Amniotic stem cell (primary cell): ENCODE data around the gene USP25.
A peak's percentile ranks its signal among the peaks of the same experiment; 100 is the strongest.

Experiments
- DNase-seq: peaks from one replicate; lab custom pipeline; 2025; lab: John Stamatoyannopoulos, UW

The USP25 gene, protein sequence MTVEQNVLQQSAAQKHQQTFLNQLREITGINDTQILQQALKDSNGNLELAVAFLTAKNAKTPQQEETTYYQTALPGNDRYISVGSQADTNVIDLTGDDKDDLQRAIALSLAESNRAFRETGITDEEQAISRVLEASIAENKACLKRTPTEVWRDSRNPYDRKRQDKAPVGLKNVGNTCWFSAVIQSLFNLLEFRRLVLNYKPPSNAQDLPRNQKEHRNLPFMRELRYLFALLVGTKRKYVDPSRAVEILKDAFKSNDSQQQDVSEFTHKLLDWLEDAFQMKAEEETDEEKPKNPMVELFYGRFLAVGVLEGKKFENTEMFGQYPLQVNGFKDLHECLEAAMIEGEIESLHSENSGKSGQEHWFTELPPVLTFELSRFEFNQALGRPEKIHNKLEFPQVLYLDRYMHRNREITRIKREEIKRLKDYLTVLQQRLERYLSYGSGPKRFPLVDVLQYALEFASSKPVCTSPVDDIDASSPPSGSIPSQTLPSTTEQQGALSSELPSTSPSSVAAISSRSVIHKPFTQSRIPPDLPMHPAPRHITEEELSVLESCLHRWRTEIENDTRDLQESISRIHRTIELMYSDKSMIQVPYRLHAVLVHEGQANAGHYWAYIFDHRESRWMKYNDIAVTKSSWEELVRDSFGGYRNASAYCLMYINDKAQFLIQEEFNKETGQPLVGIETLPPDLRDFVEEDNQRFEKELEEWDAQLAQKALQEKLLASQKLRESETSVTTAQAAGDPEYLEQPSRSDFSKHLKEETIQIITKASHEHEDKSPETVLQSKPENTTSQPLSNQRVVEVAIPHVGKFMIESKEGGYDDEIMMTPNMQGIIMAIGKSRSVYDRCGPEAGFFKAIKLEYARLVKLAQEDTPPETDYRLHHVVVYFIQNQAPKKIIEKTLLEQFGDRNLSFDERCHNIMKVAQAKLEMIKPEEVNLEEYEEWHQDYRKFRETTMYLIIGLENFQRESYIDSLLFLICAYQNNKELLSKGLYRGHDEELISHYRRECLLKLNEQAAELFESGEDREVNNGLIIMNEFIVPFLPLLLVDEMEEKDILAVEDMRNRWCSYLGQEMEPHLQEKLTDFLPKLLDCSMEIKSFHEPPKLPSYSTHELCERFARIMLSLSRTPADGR

DNA sequence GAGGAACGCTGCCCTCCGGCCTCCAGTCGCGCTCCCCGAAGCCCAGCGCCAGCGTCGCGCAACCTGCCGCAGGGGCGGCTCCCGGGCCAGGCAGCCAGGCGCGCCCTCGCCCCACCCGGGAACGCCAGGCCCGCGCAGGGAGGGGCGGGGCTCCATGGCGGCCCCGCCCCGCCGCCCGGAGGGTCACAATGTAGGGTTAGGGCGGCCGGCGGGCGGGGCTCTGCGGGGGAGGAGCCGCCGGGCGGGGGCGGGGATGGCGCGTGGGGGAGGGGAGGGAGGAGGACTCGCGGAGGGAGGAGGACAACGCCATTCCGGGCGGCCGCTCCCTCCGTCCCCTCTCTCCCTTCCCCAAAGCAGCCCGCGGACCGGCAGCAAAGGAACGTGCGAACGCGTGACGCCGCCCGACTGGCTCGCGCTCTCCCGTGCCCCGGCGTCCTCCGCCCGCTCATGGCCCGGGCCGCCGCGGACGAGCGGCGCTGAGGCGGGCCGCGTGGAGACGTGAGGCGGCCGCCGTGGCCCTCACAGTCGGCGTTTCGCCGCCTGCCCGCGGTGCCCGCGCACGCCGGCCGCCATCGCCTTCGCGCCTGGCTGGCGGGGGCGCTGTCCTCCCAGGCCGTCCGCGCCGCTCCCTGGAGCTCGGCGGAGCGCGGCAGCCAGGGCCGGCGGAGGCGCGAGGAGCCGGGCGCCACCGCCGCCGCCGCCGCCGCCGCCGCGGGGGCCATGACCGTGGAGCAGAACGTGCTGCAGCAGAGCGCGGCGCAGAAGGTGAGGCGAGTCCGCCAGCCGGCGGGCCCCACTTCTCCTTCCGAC, at the start of gene USP25:
TSS of gene USP25 (plus strand) at position 309 of the 810 bp plus-strand sequence. CDS start at position 721, 412 bp downstream.
- DNase-seq: peak; percentile 37

DNA sequence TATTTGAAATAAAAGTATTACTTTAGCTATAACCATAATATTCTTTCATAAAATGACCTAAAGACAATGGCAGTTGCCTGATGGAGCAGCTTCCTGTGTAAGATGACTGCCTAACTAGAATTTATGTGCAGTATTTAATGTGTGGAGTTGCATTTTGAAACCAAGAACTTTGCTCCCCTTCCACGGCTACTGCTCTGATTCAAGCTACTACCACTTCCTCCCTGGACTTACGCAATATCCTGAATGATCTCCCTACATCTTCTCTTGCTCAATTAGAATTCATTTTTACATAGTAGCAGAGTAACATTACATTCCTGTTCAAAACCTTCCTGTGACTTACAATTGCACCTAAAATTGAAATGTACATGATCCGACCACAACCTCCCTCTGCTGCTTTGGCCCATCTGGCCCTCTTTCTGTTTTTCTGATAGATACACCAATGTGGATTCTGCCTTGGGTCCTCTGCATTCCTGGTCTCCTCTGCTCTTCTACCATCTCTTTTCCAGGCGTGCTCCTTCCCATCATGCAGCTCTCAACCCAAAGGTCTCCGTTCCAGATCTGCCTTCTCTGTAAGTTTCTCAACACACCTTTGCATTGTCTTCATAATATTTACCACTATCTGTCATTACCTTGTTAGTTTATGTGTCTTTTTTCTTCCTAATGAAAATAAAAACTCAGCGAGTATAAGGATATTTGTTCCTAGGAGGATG, 47.4 kb upstream of the USP25 start:
- DNase-seq: no peak

DNA sequence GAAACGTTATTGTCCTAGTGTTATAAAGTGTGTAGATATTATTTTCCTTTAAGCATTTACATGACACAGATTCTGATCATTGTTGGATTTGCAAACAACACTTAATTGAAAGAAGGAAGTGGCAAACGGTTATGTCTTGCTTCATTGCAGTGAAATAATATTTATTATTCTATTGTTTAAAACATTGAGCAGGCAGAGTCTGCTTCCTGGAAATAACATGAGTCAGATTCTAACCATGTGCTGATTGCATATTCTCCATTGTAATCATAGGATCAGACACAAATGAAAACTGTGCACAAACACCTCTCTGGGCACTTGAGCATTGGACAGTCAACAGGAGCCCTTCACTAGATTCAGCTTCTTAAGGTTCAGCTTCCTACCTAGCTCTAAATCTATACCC, 46.8 kb upstream of the USP25 start:
- no peak for DNase-seq

DNA sequence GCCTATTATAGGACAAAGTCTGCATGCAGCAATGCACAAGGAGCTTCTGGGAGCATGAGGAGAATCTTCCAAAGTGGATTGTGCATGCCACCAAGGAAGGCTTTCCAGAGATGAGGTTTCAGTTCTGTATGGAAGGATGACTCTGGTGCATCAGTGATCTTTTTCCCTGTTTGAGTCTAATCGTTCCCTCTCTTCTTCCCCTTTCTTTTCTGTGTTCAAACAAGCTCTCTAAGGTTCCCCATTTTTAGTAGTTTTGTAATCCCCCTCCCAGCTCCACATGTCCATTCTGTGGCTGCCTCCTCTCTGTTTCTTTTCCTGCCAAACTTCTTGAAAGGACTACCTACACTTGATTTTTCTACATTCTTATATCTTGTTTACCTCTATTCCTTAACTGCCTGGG, 43.3 kb upstream of the USP25 start:
- no peak for DNase-seq

DNA sequence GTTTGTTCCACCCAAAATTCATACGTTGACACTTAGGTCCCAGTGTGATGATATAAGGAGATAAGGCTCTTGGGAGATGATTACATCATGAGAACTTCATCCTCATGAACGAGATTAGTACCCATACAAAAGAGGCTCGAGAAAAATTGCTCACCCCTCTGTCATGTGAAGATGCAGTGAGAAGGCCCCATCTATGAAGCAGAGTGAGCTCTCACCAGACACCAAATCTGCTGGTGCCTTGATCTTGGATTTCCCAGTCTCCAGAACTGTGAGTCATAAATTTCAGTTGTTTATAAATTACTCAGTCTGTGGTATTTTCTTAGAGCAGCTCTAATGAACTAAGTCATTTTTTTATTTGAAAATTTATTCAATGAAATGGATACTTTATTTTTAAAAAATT, 42.6 kb upstream of the USP25 start:
- DNase-seq: no peak

DNA sequence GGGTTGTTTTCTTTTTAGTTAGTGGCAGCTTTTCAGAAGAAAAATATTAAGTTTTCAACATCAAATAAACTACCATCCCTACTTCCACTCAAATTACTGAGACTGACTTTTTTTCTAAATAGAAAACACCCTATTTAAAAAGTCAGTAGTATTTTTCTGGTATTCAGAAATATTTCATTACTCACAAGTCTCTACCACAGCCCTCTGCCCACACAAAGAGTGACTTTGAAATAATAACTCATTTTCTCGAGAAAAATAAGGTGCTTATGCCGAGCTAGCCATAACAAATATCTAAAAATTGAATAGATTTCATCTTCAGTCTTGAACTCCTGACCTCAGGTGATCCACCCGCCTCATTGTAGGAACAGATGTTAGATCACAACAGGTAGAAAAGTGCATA, 41.8 kb upstream of the USP25 start:
- DNase-seq: no peak

DNA sequence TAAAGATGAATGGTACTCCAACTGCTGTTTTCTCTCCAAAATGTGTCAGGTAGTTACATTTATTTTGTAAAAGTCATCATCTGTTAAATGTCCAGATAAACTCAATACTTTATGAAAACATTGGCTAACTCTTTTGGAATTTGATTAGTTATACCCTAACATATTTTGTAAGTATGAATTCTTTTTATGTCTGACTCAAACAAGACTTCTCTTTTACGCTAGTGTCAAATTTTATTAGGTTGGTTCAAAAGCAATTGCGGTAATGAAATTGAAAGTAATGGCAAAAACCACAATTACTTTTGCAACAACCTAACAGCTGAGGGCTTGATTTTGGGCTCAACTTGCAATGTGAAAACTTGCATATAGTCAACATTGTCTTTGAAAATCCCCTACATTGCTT, 41.0 kb upstream of the USP25 start:
- DNase-seq: no peak

DNA sequence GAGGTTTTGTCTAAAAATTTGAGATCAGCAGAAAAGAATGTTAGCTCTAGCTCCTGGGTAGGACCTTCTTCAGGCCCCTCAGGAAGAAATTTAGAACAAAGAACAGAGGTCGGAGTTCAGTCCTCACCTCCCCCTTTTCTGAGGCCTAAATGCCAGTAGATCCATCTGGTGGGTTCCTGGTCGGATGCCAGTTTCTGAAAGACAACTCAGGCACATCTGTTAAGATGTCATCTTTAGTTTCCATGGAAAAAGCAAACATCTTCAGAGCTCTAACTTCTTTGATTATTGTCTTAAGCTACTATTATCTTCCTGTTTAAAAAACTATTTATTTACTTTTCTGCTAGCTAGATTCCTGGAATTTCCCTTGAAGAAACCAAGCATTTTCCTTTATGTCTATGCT, 37.1 kb upstream of the USP25 start:
- DNase-seq: no peak

DNA sequence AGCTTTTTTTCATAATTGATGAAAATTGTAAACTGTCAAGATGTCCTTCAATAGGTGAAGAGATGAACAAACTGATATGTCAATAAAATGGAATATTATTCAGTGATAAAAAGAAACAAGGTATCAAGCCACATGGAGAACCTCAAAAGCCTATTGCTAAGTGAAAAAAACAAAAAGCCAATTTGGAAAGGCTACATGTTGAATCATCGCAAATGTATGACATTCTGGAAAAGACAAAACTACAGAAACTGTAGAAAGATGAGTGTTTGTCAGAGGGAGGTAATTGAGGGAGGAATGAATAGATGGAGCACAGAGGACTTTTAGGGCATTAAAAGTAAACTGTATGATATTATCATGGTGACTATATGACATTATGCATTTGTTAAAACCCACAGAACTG, 34.5 kb upstream of the USP25 start:
- DNase-seq: no peak

DNA sequence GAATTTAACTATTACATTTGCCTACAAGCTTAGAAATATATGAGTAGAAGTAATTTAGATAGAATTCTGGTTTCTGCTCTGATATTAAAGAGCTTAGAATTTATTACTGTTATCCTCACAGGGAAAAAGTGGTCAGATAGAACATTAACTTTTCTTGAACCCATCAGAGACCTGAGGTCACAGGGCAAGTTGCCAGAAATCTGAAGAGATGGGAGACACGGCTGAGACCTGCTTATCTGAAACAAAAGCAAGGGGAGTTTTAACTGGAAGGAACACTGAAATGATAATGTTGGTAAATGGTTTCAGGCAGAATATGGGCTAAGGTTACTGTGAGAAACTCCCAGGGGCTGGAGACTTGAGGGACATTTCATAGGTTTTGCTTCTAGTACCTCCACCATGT, 28.0 kb upstream of the USP25 start:
- DNase-seq: no peak

DNA sequence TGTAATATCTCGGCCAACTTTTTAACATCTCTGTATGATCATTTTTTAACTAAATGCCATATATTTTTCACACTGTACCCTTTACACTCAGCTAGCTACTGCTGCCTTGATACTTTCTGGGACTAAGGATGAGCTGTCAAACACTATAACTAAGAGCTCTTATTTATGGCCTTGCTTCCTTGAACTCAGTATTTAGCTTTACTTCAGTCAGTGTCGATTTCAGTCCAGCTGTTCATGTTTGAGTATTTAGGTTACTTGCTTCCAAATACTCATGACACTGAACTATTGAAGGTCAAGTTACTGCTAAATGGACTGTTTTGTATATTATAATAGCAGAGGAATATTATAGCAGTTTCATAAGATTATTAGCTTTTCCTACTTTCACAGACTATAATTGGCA, 25.9 kb upstream of the USP25 start:
- DNase-seq: no peak

DNA sequence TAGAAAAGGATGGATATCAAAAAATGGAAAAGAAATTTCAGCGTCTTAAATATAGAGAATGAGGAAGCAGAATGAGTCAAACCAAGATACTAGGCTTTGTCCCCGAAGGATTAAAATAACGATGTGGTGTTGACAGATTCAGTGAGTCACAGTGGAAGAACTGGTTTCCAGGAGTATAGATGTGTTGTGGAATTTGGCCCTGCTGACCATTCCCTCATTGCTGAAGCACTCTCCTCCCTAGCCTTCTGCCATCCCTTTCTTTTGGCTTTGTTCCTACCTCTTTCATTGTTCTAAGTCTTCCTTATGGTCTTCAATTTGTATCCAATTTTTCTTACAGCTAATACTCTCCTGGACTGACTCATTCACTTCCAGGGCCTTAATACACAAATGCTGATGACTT, 23.1 kb upstream of the USP25 start:
- peak; percentile 35 for DNase-seq

DNA sequence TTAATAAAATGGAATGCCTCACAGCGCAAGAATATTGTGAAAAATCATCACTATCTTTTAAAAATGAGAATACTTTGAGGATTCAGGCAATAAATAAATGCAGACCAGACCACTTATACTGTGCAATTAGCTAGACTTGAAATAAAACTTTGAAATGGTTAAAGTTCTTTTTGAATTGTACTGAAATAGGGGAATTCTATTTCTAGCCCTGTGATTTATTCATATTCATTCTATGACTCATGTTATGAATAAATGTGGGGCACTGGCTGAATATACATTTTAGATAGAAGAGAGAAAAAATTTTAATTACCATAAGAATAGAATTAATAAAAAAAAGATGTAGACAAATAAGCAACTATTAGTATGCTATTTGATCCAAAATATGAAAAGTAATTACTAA, 16.4 kb upstream of the USP25 start:
- DNase-seq: no peak

DNA sequence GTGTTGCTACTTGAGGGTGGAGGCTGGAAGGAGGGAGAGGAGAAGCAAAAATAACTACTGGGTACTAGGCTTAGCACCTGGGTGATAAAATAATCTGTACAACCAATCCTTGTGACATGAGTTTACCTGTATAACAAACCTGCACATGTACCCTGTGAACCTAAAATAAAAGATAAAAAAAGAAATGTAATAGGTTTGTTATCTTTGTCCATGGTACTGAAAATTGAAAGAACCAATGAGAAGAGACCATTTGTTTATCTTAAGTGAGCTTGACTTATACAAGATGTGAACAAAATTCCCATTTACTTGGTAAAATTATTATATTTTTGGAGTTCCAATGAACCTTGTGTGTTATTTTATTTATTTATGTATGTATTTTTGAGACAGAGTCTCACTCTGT, 11.1 kb upstream of the USP25 start:
- no peak for DNase-seq

DNA sequence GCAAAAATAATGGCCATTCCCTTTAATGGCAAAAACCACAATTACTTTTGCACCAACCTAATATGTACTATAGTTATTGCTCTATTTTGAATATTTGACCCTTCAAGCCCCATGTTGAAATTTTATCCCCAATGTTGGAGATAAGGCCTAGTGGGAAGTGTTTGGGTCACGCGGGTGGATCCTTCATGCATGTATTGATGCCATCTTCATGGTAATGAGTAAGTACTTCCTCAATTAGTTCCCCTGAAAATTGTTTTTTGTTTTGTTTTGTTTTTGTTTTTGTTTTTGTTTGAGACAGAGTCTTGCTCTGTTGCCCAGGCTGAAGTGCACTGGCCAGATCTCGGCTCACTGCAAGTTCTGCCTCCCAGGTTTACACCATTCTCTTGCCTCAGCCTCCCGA, 9.8 kb upstream of the USP25 start:
- DNase-seq: no peak

DNA sequence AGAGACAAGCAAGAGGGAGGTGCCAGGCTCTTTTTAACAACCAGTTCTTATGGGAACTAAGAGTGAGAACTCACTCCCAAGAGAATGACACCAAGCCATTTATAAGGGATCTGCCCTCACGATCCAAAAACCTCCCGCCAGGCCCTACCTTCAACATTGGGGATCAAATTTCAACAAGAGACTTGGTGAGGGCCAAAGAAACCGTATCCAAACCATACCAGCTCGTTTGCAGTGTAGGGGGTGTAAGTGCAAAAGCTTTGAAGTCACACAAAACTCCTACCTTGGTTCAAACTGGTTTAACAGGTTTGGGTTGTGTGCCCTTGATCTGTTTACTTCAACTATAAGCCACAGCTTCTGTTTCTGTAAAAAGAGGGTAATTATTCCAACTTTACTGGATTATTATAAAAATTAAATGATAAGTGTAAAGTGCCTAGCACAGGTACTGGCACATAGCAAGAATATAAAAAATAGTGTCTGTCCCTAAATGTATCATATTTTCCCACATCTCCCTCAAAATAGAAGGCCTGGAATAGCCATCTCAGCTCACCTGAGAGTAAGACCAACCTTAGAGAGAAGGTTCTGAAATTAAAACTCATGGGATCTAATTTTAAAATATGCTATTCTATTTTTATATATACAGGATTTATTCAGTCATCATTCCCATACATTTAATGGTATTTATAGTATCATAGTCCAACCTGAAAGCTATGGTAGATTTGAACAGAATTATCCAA, 7.0 kb upstream of the USP25 start:
- DNase-seq: no peak

DNA sequence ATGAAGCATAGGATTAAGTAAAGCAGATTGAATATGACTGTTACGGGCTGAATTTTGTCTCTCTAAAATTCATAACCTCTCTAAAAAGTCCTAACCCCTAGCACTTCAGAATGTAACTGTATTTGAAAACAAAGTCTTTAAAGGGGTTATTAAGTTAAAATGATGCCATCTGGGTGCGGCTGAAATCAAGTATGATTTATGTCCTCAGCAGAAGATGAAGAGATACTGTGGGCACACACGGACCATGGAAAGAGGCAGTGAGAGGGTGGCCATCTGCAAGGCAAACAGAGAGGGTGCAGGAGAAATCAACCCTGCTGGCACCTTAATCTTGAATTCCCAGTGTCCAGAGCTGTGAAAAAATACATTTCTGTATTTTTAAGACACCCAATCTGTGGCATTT, 3.8 kb upstream of the USP25 start:
- DNase-seq: no peak

DNA sequence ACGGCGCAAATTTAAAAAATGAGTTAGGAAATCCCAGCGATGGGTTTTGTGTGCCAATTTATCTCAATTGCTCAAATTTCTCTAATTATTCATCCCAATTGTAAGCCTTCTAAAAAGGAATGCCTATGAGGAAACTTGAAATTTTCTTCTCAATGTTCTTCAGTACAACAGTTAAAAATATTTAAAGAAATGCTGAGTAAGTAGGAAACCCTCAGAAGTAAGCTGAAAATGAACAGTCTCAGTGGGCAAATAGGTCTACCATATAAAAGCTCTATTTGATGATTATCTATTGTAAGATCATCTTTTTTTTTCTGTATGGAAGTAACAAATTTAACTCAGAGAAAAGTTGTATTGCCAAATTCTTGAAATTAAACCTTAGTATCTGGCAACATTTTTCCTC, 1.7 kb upstream of the USP25 start:
- no peak for DNase-seq

DNA sequence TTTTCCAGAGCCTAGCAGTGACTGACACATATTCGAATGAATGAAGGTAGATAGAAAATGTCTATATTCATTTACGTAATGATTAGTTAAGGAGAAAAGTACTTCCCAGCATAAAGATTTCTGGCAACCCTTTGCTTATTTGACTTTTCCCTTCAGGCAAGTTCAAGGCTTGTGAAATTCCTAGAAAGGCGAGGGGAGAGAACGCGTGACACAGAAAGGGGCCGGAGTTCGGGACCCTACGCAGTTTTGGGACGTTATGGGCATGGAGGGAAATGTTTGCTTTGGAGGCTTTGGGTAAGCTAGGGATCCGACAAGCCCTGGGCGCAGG, 472 bp upstream of the USP25 start:
- no peak for DNase-seq

DNA sequence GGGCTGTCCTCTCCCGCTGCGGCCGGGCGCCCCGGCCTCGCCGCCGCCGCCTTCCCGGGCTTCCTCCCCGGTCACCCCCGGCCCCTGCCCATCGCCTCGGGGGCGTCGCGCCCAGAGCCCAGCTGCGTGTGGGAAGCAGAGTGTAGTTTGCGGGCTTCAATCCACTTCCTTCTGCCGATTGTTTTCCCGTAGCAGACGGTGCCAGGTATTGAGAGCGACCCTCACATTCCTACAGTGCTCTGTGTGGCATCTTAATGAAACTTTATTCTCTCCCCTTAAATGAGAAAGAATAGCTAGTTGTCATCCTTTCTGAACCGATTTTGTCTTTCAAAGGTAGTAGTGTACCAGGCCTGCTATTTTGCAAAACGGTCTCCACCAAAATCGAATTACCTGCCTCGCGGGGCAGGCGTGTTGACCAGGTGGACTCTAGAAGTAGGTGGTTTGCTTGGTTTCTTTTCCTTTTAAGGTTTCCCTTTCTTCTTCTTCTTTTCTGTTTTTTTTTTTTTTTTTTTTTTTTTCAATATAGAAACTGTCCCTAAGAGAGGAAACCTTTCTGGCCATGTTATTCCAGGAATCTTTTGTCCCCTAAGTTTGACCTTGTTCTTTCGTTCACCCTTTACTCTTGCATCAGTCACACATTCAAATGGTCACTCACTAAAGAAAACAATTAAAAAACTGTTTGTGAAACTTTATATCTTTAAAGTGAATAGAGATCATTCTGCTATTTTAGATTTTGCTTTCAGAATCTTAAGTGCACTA, 881 bp downstream of the USP25 start:
- DNase-seq: no peak
